ENCODE results near the gene CARD10. TPM values are rescaled to one million over a fixed set of nuclear protein-coding genes. Genes with fewer than 3 reads are reported as not detected.

Gene CARD10
- total RNA-seq, 1 experiment from 2014 or later = 17.7 TPM

DNA sequence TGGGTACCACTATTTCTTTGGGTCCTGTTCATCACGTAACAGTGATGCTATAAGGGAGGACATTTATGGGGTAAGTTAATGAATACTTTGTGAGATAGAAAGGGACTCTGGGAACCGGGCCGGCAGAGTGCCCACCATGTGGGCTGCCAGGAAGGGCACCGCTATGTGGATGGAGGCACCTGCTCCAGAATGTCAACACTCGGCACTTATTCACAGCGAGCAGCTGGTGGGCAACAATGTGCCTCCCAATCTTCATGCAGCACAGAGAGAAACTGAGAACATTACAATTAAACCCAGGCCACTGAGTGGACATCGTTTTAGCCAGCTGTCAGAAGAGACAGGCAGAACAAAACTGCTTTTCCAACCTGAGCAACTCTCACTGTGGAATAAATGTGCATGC lies 76.1 kb downstream of the CARD10 start:
- H3K23ac ChIP-seq (ENCODE audit: insufficient read length, low read depth, low read length) = no peak overlapping the region
- no peaks in the 10 kb centered on the region for H3K27me3 ChIP-seq (ENCODE audit: insufficient read depth, low read length)
- H3K18ac ChIP-seq (ENCODE audit: insufficient read length, low read depth, low read length) = no peak overlapping the region
- DNase-seq = no peak
- no peak overlapping the region for H2AK5ac ChIP-seq (ENCODE audit: insufficient read length, low read length)
- H3K27ac ChIP-seq (ENCODE audit: insufficient read length, low read depth, low read length) = no peak overlapping the region
- H3K79me2 ChIP-seq (ENCODE audit: insufficient read depth, low read length) = no peaks in the 10 kb centered on the region
- no peaks in the 10 kb centered on the region for H3K4me1 ChIP-seq (ENCODE audit: insufficient read depth, low read length)
- Mint-ChIP-seq H3K4me3 (no peak overlapping the region), H3K27ac (no peak overlapping the region), H3K36me3 (ENCODE audit: insufficient read depth in 1 of 3, low read depth in 3 of 3) (peaks cover 0 to 4% (median 3%) of the 10 kb centered on the region in 3 experiments; a peak in 1 of 7 replicates), H3K9me3 (peaks cover 5% of the 10 kb centered on the region in 2 experiments; a peak in 4 of 5 replicates), H3K4me1 (no peaks in the 10 kb centered on the region), H3K27me3 (ENCODE audit: low read depth) (peaks cover 44% of the 10 kb centered on the region)
- no peaks in the 10 kb centered on the region for H3K9me3 ChIP-seq (ENCODE audit: control insufficient read depth, low read depth, low read length)
- H3K56ac ChIP-seq (ENCODE audit: insufficient read length, low read depth, low read length) = no peak overlapping the region
- no peak overlapping the region for H2BK120ac ChIP-seq (ENCODE audit: low read depth, low read length, poor library complexity, severe bottlenecking)
- H2BK20ac ChIP-seq (ENCODE audit: low read depth, low read length, poor library complexity, severe bottlenecking) = no peak overlapping the region
- H3K79me1 ChIP-seq (ENCODE audit: insufficient read depth, low read depth, low read length, poor library complexity, severe bottlenecking) = no peaks in the 10 kb centered on the region
- H4K20me1 ChIP-seq (ENCODE audit: control insufficient read depth, insufficient read depth, insufficient read length) = no peaks in the 10 kb centered on the region
- H4K5ac ChIP-seq (ENCODE audit: insufficient read length, low read depth, low read length) = no peak overlapping the region
- H4K91ac ChIP-seq (ENCODE audit: insufficient read length, low read depth, low read length) = no peak overlapping the region
- WGBS (ENCODE audit: extremely low coverage, insufficient read length, low lambda C conversion rate) = no CpG with 5 or more reads among the region's 7 CpGs
- H3K9ac ChIP-seq (ENCODE audit: extremely low read depth, insufficient read length, low read length) = no peak overlapping the region
- H3K4ac ChIP-seq (ENCODE audit: low read depth, low read length) = no peak overlapping the region
- no peak overlapping the region for H4K8ac ChIP-seq (replicated peaks; ENCODE audit: insufficient read length, low read depth, low read length)
- no peak overlapping the region for H2BK15ac ChIP-seq (ENCODE audit: low read depth, low read length)
- H3K14ac ChIP-seq (ENCODE audit: insufficient read depth, low read length) = no peak overlapping the region
- no peak overlapping the region for H2AFZ ChIP-seq (ENCODE audit: low read length)
- TF ChIP-seq, protein P1, sequence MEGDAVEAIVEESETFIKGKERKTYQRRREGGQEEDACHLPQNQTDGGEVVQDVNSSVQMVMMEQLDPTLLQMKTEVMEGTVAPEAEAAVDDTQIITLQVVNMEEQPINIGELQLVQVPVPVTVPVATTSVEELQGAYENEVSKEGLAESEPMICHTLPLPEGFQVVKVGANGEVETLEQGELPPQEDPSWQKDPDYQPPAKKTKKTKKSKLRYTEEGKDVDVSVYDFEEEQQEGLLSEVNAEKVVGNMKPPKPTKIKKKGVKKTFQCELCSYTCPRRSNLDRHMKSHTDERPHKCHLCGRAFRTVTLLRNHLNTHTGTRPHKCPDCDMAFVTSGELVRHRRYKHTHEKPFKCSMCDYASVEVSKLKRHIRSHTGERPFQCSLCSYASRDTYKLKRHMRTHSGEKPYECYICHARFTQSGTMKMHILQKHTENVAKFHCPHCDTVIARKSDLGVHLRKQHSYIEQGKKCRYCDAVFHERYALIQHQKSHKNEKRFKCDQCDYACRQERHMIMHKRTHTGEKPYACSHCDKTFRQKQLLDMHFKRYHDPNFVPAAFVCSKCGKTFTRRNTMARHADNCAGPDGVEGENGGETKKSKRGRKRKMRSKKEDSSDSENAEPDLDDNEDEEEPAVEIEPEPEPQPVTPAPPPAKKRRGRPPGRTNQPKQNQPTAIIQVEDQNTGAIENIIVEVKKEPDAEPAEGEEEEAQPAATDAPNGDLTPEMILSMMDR (conservative IDR thresholded peaks at IDR 0.05) = no peak
- no peaks in the 10 kb centered on the region for H3K23me2 ChIP-seq (ENCODE audit: insufficient read length, low read depth, low read length, poor library complexity, severe bottlenecking)
- no peak overlapping the region for H2BK12ac ChIP-seq (ENCODE audit: insufficient read length, low read depth, low read length)
- no peak overlapping the region for H2BK5ac ChIP-seq (ENCODE audit: insufficient read length, low read length)
- no peak overlapping the region for H3K4me2 ChIP-seq (ENCODE audit: insufficient read depth, insufficient read length, low read length)
- no peak overlapping the region for H3T11ph ChIP-seq (ENCODE audit: low read length)
